ENCODE measurements around the gene BRD3.

DNA sequence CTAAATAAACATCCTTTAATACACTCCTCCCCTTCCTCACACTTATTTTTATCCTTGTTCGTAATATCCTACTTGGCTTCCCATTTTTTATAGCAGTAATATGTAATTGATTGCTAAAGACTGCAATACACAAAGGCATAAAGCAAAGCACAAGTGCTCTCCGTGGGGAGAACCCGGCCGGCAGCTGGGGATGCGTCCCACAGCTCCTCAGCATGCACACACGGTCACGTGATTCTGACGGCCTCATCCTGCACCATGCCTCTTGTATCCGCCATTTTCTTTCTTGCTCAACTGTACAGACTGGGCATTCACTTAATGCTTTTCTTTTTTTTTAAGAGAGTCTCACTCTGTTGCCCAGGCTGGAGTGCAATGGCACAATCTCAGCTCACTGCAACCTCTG is 39.8 kb downstream of the BRD3 start:
- TF ChIP-seq, protein P1, sequence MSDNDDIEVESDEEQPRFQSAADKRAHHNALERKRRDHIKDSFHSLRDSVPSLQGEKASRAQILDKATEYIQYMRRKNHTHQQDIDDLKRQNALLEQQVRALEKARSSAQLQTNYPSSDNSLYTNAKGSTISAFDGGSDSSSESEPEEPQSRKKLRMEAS (IDR thresholded peaks at IDR 0.05), result no peak
- TF ChIP-seq, protein P2, sequence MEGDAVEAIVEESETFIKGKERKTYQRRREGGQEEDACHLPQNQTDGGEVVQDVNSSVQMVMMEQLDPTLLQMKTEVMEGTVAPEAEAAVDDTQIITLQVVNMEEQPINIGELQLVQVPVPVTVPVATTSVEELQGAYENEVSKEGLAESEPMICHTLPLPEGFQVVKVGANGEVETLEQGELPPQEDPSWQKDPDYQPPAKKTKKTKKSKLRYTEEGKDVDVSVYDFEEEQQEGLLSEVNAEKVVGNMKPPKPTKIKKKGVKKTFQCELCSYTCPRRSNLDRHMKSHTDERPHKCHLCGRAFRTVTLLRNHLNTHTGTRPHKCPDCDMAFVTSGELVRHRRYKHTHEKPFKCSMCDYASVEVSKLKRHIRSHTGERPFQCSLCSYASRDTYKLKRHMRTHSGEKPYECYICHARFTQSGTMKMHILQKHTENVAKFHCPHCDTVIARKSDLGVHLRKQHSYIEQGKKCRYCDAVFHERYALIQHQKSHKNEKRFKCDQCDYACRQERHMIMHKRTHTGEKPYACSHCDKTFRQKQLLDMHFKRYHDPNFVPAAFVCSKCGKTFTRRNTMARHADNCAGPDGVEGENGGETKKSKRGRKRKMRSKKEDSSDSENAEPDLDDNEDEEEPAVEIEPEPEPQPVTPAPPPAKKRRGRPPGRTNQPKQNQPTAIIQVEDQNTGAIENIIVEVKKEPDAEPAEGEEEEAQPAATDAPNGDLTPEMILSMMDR (IDR thresholded peaks at IDR 0.05; ENCODE audit: control extremely low read depth in 1 of 3, insufficient read depth in 1 of 3, low read depth in 1 of 3, low read length in 3 of 3), result no peak
